ENCODE data around the gene UMODL1.

GRCh38 chr21:42122398-42122797 is 51.3 kb downstream of the UMODL1 start:
- no peak for TF ChIP-seq ZNF174 (tag by site-specific recombination; IDR thresholded peaks at IDR 0.05)
- TF ChIP-seq, protein P1, sequence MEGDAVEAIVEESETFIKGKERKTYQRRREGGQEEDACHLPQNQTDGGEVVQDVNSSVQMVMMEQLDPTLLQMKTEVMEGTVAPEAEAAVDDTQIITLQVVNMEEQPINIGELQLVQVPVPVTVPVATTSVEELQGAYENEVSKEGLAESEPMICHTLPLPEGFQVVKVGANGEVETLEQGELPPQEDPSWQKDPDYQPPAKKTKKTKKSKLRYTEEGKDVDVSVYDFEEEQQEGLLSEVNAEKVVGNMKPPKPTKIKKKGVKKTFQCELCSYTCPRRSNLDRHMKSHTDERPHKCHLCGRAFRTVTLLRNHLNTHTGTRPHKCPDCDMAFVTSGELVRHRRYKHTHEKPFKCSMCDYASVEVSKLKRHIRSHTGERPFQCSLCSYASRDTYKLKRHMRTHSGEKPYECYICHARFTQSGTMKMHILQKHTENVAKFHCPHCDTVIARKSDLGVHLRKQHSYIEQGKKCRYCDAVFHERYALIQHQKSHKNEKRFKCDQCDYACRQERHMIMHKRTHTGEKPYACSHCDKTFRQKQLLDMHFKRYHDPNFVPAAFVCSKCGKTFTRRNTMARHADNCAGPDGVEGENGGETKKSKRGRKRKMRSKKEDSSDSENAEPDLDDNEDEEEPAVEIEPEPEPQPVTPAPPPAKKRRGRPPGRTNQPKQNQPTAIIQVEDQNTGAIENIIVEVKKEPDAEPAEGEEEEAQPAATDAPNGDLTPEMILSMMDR (tag by site-specific recombination; IDR thresholded peaks at IDR 0.05) = no peak
- no peak for TF ChIP-seq ZNF555 (tag by site-specific recombination; conservative IDR thresholded peaks at IDR 0.05)
- TF ChIP-seq ZNF585B (tag by site-specific recombination; IDR thresholded peaks at IDR 0.05) = no peak
- TF ChIP-seq, protein P2, sequence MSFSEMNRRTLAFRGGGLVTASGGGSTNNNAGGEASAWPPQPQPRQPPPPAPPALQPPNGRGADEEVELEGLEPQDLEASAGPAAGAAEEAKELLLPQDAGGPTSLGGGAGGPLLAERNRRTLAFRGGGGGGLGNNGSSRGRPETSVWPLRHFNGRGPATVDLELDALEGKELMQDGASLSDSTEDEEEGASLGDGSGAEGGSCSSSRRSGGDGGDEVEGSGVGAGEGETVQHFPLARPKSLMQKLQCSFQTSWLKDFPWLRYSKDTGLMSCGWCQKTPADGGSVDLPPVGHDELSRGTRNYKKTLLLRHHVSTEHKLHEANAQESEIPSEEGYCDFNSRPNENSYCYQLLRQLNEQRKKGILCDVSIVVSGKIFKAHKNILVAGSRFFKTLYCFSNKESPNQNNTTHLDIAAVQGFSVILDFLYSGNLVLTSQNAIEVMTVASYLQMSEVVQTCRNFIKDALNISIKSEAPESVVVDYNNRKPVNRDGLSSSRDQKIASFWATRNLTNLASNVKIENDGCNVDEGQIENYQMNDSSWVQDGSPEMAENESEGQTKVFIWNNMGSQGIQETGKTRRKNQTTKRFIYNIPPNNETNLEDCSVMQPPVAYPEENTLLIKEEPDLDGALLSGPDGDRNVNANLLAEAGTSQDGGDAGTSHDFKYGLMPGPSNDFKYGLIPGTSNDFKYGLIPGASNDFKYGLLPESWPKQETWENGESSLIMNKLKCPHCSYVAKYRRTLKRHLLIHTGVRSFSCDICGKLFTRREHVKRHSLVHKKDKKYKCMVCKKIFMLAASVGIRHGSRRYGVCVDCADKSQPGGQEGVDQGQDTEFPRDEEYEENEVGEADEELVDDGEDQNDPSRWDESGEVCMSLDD (tag by site-specific recombination; IDR thresholded peaks at IDR 0.05) = no peak
- no peak for TF ChIP-seq ZNF792 (tag by site-specific recombination; IDR thresholded peaks at IDR 0.05)
- no peak for TF ChIP-seq ZNF560 (tag by site-specific recombination; IDR thresholded peaks at IDR 0.05; ENCODE audit: borderline replicate concordance)
- TF ChIP-seq ZNF24 (tag by site-specific recombination; IDR thresholded peaks at IDR 0.05) = no peak
- TF ChIP-seq, protein P3, sequence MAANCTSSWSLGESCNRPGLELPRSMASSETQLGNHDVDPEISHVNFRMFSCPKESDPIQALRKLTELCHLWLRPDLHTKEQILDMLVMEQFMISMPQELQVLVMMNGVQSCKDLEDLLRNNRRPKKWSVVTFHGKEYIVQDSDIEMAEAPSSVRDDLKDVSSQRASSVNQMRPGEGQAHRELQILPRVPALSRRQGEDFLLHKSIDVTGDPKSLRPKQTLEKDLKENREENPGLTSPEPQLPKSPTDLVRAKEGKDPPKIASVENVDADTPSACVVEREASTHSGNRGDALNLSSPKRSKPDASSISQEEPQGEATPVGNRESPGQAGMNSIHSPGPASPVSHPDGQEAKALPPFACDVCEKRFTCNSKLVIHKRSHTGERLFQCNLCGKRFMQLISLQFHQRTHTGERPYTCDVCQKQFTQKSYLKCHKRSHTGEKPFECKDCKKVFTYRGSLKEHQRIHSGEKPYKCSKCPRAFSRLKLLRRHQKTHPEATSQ (tag by site-specific recombination; IDR thresholded peaks at IDR 0.05) = no peak
- no peak for TF ChIP-seq ZNF248 (tag by site-specific recombination; IDR thresholded peaks at IDR 0.05)
- TF ChIP-seq PRDM1 (tag by site-specific recombination; IDR thresholded peaks at IDR 0.05) = no peak
- TF ChIP-seq ZNF596 (tag by site-specific recombination; IDR thresholded peaks at IDR 0.05) = no peak
- no peak for TF ChIP-seq ZBTB21 (tag by site-specific recombination; IDR thresholded peaks at IDR 0.05)

Data from HEK293 (cell line).